Parathyroid adenoma (tissue), 2 donors: ENCODE data around the gene PGBD5.

Experiments used
- H2AFZ ChIP-seq: fragments of 300-600 bp; sonication (generic); one replicate; pipeline ENCODE4 v1.7.0; 2017; ENCODE audit warnings: antibody characterized with exemption, mild to moderate bottlenecking
- H3K27ac ChIP-seq: fragments of 300-600 bp; sonication (generic); one replicate; pipeline ENCODE4 v1.7.0; 2017
- H3K27me3 ChIP-seq: fragments of 300-600 bp; sonication (generic); one replicate; pipeline ENCODE4 v1.7.0; 2017; ENCODE audit warnings: low read length; ENCODE audit not compliant: control insufficient read depth, insufficient read depth
- H3K36me3 ChIP-seq: fragments of 300-600 bp; sonication (generic); one replicate; pipeline ENCODE4 v1.7.0; 2017; ENCODE audit warnings: low read length; ENCODE audit not compliant: control insufficient read depth, insufficient read depth
- H3K4me1 ChIP-seq: fragments of 300-600 bp; sonication (generic); one replicate; pipeline ENCODE4 v1.7.0; 2017; ENCODE audit warnings: control low read depth
- H3K4me2 ChIP-seq: fragments of 300-600 bp; sonication (generic); one replicate; pipeline ENCODE4 v1.7.0; 2017; ENCODE audit warnings: low read length
- H3K4me3 ChIP-seq: fragments of 300-600 bp; sonication (generic); one replicate; pipeline ENCODE4 v1.7.0; 2017; ENCODE audit warnings: low read depth, low read length
- H3K79me2 ChIP-seq: fragments of 300-600 bp; sonication (generic); one replicate; pipeline ENCODE4 v1.7.0; 2017; ENCODE audit warnings: control low read depth
- H3K9ac ChIP-seq: fragments of 300-600 bp; sonication (generic); one replicate; pipeline ENCODE4 v1.7.0; 2017; ENCODE audit warnings: mild to moderate bottlenecking
- H3K9me3 ChIP-seq: fragments of 300-600 bp; sonication (generic); one replicate; pipeline ENCODE4 v1.7.0; 2017; ENCODE audit warnings: low read length; ENCODE audit not compliant: control insufficient read depth
- CTCF ChIP-seq: fragments of 300-600 bp; sonication (generic); IDR thresholded peaks from one replicate; pipeline ENCODE4 v1.7.0; 2017; ENCODE audit warnings: antibody characterized with exemption, mild to moderate bottlenecking
- donor health status: primary hyperparathyroidism.

PGBD5 gene

GRCh38 chr1:230356869-230357794 is 69.0 kb downstream of the PGBD5 start:
- H3K4me1 ChIP-seq, result no peaks in the 10 kb centered on the region
- no peak overlapping the region for H3K27ac ChIP-seq
- no peaks in the 10 kb centered on the region for H3K79me2 ChIP-seq
- H3K36me3 ChIP-seq, result no peaks in the 10 kb centered on the region
- no peaks in the 10 kb centered on the region for H3K9me3 ChIP-seq
- no peak overlapping the region for H3K4me3 ChIP-seq
- TF ChIP-seq CTCF, result no peak
- H2AFZ ChIP-seq, result no peak overlapping the region
- no peak overlapping the region for H3K9ac ChIP-seq
- no peak overlapping the region for H3K4me2 ChIP-seq
- no peaks in the 10 kb centered on the region for H3K27me3 ChIP-seq

GRCh38 chr1:230356190-230356589 is 69.9 kb downstream of the PGBD5 start:
- no peaks in the 10 kb centered on the region for H3K36me3 ChIP-seq
- H2AFZ ChIP-seq, result no peak overlapping the region
- H3K9me3 ChIP-seq, result no peaks in the 10 kb centered on the region
- no peaks in the 10 kb centered on the region for H3K79me2 ChIP-seq
- no peak overlapping the region for H3K27ac ChIP-seq
- H3K4me3 ChIP-seq, result no peak overlapping the region
- no peak overlapping the region for H3K4me2 ChIP-seq
- no peaks in the 10 kb centered on the region for H3K27me3 ChIP-seq
- H3K9ac ChIP-seq, result no peak overlapping the region
- H3K4me1 ChIP-seq, result no peaks in the 10 kb centered on the region
- TF ChIP-seq CTCF, result no peak

- Histone ChIP-seq H3K27me3 (no peaks in the 10 kb centered on the region), H3K4me3 (no peak overlapping the region), H3K4me1 (no peaks in the 10 kb centered on the region), H3K4me2 (no peak overlapping the region), H3K79me2 (no peaks in the 10 kb centered on the region), H3K9ac (no peak overlapping the region), H2AFZ (no peak overlapping the region), H3K36me3 (no peaks in the 10 kb centered on the region), H3K9me3 (no peaks in the 10 kb centered on the region), H3K27ac (no peak overlapping the region)
- TF ChIP-seq CTCF, result no peak
Observed at GRCh38 chr1:230355594-230355993, 70.5 kb downstream of the PGBD5 start.

- H3K4me2 ChIP-seq, result no peak overlapping the region
- no peak overlapping the region for H3K27ac ChIP-seq
- no peaks in the 10 kb centered on the region for H3K79me2 ChIP-seq
- H3K4me1 ChIP-seq, result no peaks in the 10 kb centered on the region
- no peak for TF ChIP-seq CTCF
- H3K9ac ChIP-seq, result no peak overlapping the region
- H2AFZ ChIP-seq, result no peak overlapping the region
- no peak overlapping the region for H3K4me3 ChIP-seq
- no peaks in the 10 kb centered on the region for H3K9me3 ChIP-seq
- H3K27me3 ChIP-seq, result no peaks in the 10 kb centered on the region
- no peaks in the 10 kb centered on the region for H3K36me3 ChIP-seq
Observed at GRCh38 chr1:230355128-230355527, 71.0 kb downstream of the PGBD5 start.

GRCh38 chr1:230354005-230354404 is 72.1 kb downstream of the PGBD5 start:
- Histone ChIP-seq H3K27ac (no peak overlapping the region), H3K4me1 (no peaks in the 10 kb centered on the region), H3K4me3 (no peak overlapping the region), H3K27me3 (no peaks in the 10 kb centered on the region), H3K9me3 (no peaks in the 10 kb centered on the region), H3K79me2 (no peaks in the 10 kb centered on the region), H3K9ac (no peak overlapping the region), H3K36me3 (no peaks in the 10 kb centered on the region), H2AFZ (no peak overlapping the region), H3K4me2 (no peak overlapping the region)
- no peak for TF ChIP-seq CTCF
